HCT116 (cell line): ENCODE data around the gene NPTX1.

Experiments
- CTCF ChIP-seq, 3 experiments: fragments of 200-600 bp in 1 of 3; sonication (generic) in 1 of 3; IDR thresholded peaks in 2 of 3; conservative IDR thresholded peaks in 1 of 3; 2 replicates each; pipeline ENCODE4 v1.5.1; 2012 to 2017; ENCODE audit warnings: low read depth in 2 of 3, low read length in 2 of 3, antibody characterized with exemption in 1 of 3, borderline replicate concordance in 1 of 3, control low read depth in 1 of 3, mild to moderate bottlenecking in 1 of 3, mixed read lengths in 1 of 3, mixed run types in 1 of 3, moderate library complexity in 1 of 3; ENCODE audit not compliant: insufficient read depth in 1 of 3
- EZH2 ChIP-seq: fragments of 200-600 bp; sonication (generic); IDR thresholded peaks from 2 replicates; pipeline ENCODE4 v1.6.1; 2017; ENCODE audit warnings: antibody characterized with exemption, mixed run types
- EZH2phosphoT487 ChIP-seq: fragments of 200-600 bp; IDR thresholded peaks from 2 replicates; pipeline ENCODE4 v1.6.1; 2018; ENCODE audit warnings: antibody characterized with exemption, borderline replicate concordance
- MAX ChIP-seq: IDR thresholded peaks from 2 replicates; pipeline ENCODE4 v1.6.1; 2012
- POLR2A ChIP-seq: IDR thresholded peaks from 2 replicates; pipeline ENCODE4 v1.7.0; 2011; ENCODE audit warnings: borderline replicate concordance; ENCODE audit not compliant: insufficient read depth, insufficient read length; ENCODE audit errors: extremely low read depth
- POLR2AphosphoS5 ChIP-seq: IDR thresholded peaks from 2 replicates; pipeline ENCODE4 v1.6.1; 2011; ENCODE audit warnings: mild to moderate bottlenecking, low read depth, low read length, moderate library complexity
- REST ChIP-seq: IDR thresholded peaks from 2 replicates; pipeline ENCODE4 v1.6.1; 2012; ENCODE audit warnings: low read depth
- SP1 ChIP-seq: IDR thresholded peaks from 2 replicates; pipeline ENCODE4 v1.6.1; 2012; ENCODE audit warnings: low read depth
- ZBTB33 ChIP-seq: IDR thresholded peaks from 2 replicates; pipeline ENCODE4 v1.6.1; 2011; ENCODE audit warnings: mild to moderate bottlenecking, low read length, moderate library complexity; ENCODE audit not compliant: insufficient replicate concordance; ENCODE audit errors: extremely low read depth

GRCh38 chr17:80511222-80512180 lies 35.1 kb upstream of the NPTX1 start:
- TF ChIP-seq SP1: no peak
- 0 out of 6 replicates have a peak, but pooled peaks of 1 of the 3 experiments have one; percentile 2 for TF ChIP-seq CTCF (IDR thresholded peaks at IDR 0.05 in 2 of 3, conservative IDR thresholded peaks at IDR 0.05 in 1 of 3; ENCODE audit: borderline replicate concordance in 1 of 3, insufficient read depth in 1 of 3, low read depth in 2 of 3, low read length in 2 of 3)
- no peak for TF ChIP-seq POLR2AphosphoS5
- no peak for TF ChIP-seq POLR2A
- TF ChIP-seq MAX: no peak
- TF ChIP-seq EZH2phosphoT487: no peak
- no peak for TF ChIP-seq REST
- no peak for TF ChIP-seq ZBTB33
- no peak for TF ChIP-seq EZH2
